GM10847 (cell line): ENCODE results near the gene GPR142.

Experiments
- POLR2A ChIP-seq: IDR thresholded peaks from 2 replicates; pipeline ENCODE4 v1.6.1; 2011; ENCODE audit not compliant: insufficient read length; ENCODE audit errors: extremely low read depth

Gene GPR142

GRCh38 chr17:74373838-74374606 is 6.7 kb downstream of the GPR142 start:
- TF ChIP-seq POLR2A: no peak

- TF ChIP-seq POLR2A: no peak
Measured at GRCh38 chr17:74374858-74375257, 7.6 kb downstream of the GPR142 start.

- no peak for TF ChIP-seq POLR2A
Measured at GRCh38 chr17:74379495-74380085, 12.3 kb downstream of the GPR142 start.

GRCh38 chr17:74380086-74380958 is 13.0 kb downstream of the GPR142 start:
- TF ChIP-seq POLR2A: no peak

GRCh38 chr17:74380959-74381808 is 13.9 kb downstream of the GPR142 start:
- TF ChIP-seq POLR2A: no peak

GRCh38 chr17:74383141-74383540 is 15.8 kb downstream of the GPR142 start:
- no peak for TF ChIP-seq POLR2A

- no peak for TF ChIP-seq POLR2A
Measured at GRCh38 chr17:74385201-74385600, 17.9 kb downstream of the GPR142 start.

GRCh38 chr17:74386386-74386785 is 19.1 kb downstream of the GPR142 start:
- TF ChIP-seq POLR2A: no peak

GRCh38 chr17:74387365-74388218 is 20.3 kb downstream of the GPR142 start:
- TF ChIP-seq POLR2A: no peak

- no peak for TF ChIP-seq POLR2A
Measured at GRCh38 chr17:74389084-74389753, 21.9 kb downstream of the GPR142 start.

GRCh38 chr17:74389937-74390679 is 22.8 kb downstream of the GPR142 start:
- no peak for TF ChIP-seq POLR2A

- no peak for TF ChIP-seq POLR2A
Measured at GRCh38 chr17:74390680-74391653, 23.7 kb downstream of the GPR142 start.

GRCh38 chr17:74391771-74392170 is 24.5 kb downstream of the GPR142 start:
- no peak for TF ChIP-seq POLR2A
